GM12873 (cell line): ENCODE results near the gene CPVL.

Experiments used
- CTCF ChIP-seq: IDR thresholded peaks from 2 replicates; pipeline ENCODE4 v1.5.1; 2012; ENCODE audit warnings: low read depth, mild to moderate bottlenecking, moderate library complexity, low read length, control low read depth; ENCODE audit not compliant: insufficient read depth; ENCODE audit errors: missing control alignments

CPVL gene

GRCh38 chr7:29143751-29144150 is 2.6 kb downstream of the CPVL start:
- no peak for TF ChIP-seq CTCF

DNA sequence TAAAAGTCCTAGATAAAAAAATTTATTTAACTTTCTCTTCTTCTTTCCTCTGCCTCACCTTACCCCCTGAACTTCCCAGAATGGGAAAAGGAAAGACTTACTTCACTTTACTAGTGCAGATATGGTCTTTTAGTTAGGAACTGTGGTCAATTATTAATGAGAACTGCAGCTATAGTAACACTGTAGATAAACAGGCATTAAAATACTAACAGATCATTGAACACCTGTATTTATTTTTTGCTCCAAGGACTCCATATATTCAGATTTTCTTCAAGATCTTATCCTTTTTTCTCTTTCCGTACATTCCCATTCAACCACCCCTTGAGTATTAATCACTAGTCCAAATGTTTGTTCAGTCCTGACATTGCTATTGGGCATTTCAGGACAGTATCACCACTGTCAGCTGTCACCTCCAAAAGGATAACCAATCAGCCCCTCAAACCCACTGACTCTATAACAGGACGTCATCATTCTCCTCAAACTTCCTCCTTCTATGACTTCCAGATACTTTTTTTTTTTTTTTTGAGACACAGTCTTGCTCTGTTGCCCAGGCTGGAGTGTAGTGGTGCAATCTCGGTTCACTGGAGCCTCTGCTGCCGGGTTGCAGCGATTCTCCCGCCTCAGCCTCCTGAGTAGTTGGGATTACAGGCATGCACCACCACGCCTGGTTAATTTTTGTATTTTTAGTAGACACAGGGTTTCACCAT is 4.2 kb downstream of the CPVL start:
- no peak for TF ChIP-seq CTCF

DNA sequence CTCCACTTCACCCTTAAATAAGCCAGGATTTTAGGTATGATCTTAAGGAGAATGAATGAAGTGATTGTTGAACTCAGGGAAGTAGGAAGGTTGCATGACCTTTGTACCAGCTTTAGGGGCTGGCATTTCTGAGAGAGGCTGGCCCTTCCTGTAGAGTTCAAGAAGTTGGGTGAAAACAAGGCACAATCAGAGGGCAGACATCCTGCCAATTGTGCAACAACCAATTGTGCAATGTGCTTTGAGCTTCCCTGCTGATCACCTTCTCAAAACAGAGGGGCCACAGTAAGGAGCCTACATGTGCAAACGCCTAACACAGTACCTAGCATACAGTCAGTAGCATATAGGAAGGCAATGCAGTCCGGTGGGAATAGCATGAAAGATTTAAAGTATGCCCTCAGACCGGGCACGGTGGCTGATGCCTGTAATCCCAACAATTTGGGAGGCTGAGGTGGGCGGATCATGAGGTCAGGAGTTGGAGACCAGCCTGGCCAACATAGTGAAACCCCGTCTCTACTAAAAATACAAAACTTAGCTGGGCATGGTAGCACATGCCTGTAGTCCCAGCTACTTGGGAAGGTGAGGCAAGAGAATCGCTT is 5.4 kb downstream of the CPVL start:
- no peak for TF ChIP-seq CTCF

GRCh38 chr7:29139796-29140195 is 6.5 kb downstream of the CPVL start:
- TF ChIP-seq CTCF: no peak

GRCh38 chr7:29139191-29139590 is 7.1 kb downstream of the CPVL start:
- TF ChIP-seq CTCF: no peak

GRCh38 chr7:29138588-29138987 is 7.7 kb downstream of the CPVL start:
- no peak for TF ChIP-seq CTCF

- TF ChIP-seq CTCF: no peak
Measured at GRCh38 chr7:29135846-29136245, 10.5 kb downstream of the CPVL start.
